Kasumi-1 (cell line): ENCODE results near the gene EIF1AD.

Source experiments
- DNase-seq, 2 experiments: peaks; one replicate each; lab custom pipeline; 2025; lab: John Stamatoyannopoulos, UW

Gene EIF1AD

GRCh38 chr11:66004186-66004585 lies 2.2 kb upstream of the EIF1AD start:
- DNase-seq: no peak

- DNase-seq: no peak
Measured at GRCh38 chr11:66003291-66003690, 1.3 kb upstream of the EIF1AD start.

GRCh38 chr11:66002648-66003225 lies 780 bp upstream of the EIF1AD start:
- DNase-seq: peak in 1 of 2 experiments; percentile 51

GRCh38 chr11:65997286-65997685 lies 4.7 kb downstream of the EIF1AD start:
- DNase-seq: peak in 1 of 2 experiments; percentile 9

- DNase-seq: no peak
Measured at GRCh38 chr11:65992056-65992455, 9.9 kb downstream of the EIF1AD start.

- peak; percentile 97 to 99 for DNase-seq
Measured at GRCh38 chr11:65988791-65989592, 13.0 kb downstream of the EIF1AD start.

GRCh38 chr11:65987336-65987735 lies 14.6 kb downstream of the EIF1AD start:
- DNase-seq: no peak

GRCh38 chr11:65983589-65983987 lies 18.4 kb downstream of the EIF1AD start:
- no peak for DNase-seq

GRCh38 chr11:65982824-65983588 lies 19.0 kb downstream of the EIF1AD start:
- DNase-seq: no peak

- no peak for DNase-seq
Measured at GRCh38 chr11:65981972-65982823, 19.8 kb downstream of the EIF1AD start.

GRCh38 chr11:65981101-65981740 lies 20.7 kb downstream of the EIF1AD start:
- DNase-seq: no peak

- DNase-seq: no peak
Measured at GRCh38 chr11:65979261-65979759, 22.6 kb downstream of the EIF1AD start.

- no peak for DNase-seq
Measured at GRCh38 chr11:65978391-65979238, 23.3 kb downstream of the EIF1AD start.

- no peak for DNase-seq
Measured at GRCh38 chr11:65977621-65978390, 24.2 kb downstream of the EIF1AD start.

GRCh38 chr11:65976216-65977176 lies 25.5 kb downstream of the EIF1AD start:
- no peak for DNase-seq

GRCh38 chr11:65975771-65976170 lies 26.2 kb downstream of the EIF1AD start:
- no peak for DNase-seq

- no peak for DNase-seq
Measured at GRCh38 chr11:65973439-65974110, 28.4 kb downstream of the EIF1AD start.

GRCh38 chr11:65972116-65972515 lies 29.8 kb downstream of the EIF1AD start:
- no peak for DNase-seq
